SK-N-SH (cell line): ENCODE data around the gene EPYC. TPM values are rescaled to one million over a fixed set of nuclear protein-coding genes. Genes with fewer than 3 reads are reported as not detected.

ENCODE experiments used
- CTCF ChIA-PET: fragments of 300-600, 350-600 bp; formaldehyde crosslinking; extraction: SDS; loops from one replicate; lab custom pipeline; 2021; lab: Yijun Ruan, JAX
- POLR2A ChIA-PET: fragments of 350-600 bp; sonication (Branson Sonifier 250); formaldehyde crosslinking; extraction: SDS; loops from one replicate; lab custom pipeline; 2020; ENCODE audit warnings: antibody characterized with exemption, inconsistent platforms; lab: Yijun Ruan, JAX
- DNase-seq: peaks from one replicate; pipeline ENCODE4 v3.0.0; 2012
- H2AFZ ChIP-seq: fragments of 200-600 bp; sonication (generic); 2 replicates; pipeline ENCODE4 v1.8.1; 2016; ENCODE audit warnings: antibody characterized with exemption, mild to moderate bottlenecking, low read depth
- H3F3A ChIP-seq: fragments of 200-600 bp; sonication (generic); replicated peaks from 2 replicates; pipeline ENCODE3; 2016; ENCODE audit warnings: antibody characterized with exemption, mild to moderate bottlenecking; ENCODE audit not compliant: insufficient read depth
- H3K27ac ChIP-seq, 2 experiments: fragments of 200-500 bp in 1 of 2; fragments of 200-600 bp in 1 of 2; sonication (Bioruptor generic) in 1 of 2; sonication (generic), shearing (Covaris generic) in 1 of 2; 2 replicates each; pipeline versions ENCODE4 v1.5.1 to v1.6.1; 2014 to 2016; ENCODE audit warnings: low read depth in 2 of 2, inconsistent platforms in 1 of 2, low read length in 1 of 2, mild to moderate bottlenecking in 1 of 2, mixed read lengths in 1 of 2
- H3K27me3 ChIP-seq: fragments of 200-600 bp; sonication (generic), shearing (Covaris generic); 2 replicates; pipeline ENCODE4 v1.6.1; 2016; ENCODE audit warnings: mixed run types; ENCODE audit not compliant: insufficient read depth
- H3K36me3 ChIP-seq, 2 experiments: fragments of 200-500 bp in 1 of 2; fragments of 200-600 bp in 1 of 2; sonication (Bioruptor generic) in 1 of 2; sonication (generic) in 1 of 2; replicated peaks in 1 of 2; 2 replicates each; pipeline versions ENCODE3 to v1.5.1; 2014 to 2016; ENCODE audit warnings: low read length in 1 of 2, mild to moderate bottlenecking in 1 of 2; ENCODE audit not compliant: insufficient read depth in 2 of 2, control insufficient read depth in 1 of 2
- H3K4me1 ChIP-seq, 2 experiments: fragments of 200-500 bp in 1 of 2; fragments of 200-600 bp in 1 of 2; sonication (Bioruptor generic) in 1 of 2; sonication (generic), shearing (Covaris generic) in 1 of 2; 2 replicates each; pipeline versions ENCODE4 v1.5.1 to v1.6.1; 2014 to 2016; ENCODE audit warnings: low read depth in 1 of 2, low read length in 1 of 2, mixed run types in 1 of 2; ENCODE audit not compliant: insufficient read depth in 2 of 2, control insufficient read depth in 1 of 2
- H3K4me2 ChIP-seq: fragments of 200-600 bp; sonication (generic), shearing (Covaris generic); 2 replicates; pipeline ENCODE4 v1.6.1; 2017; ENCODE audit warnings: mixed run types
- H3K4me3 ChIP-seq, 2 experiments: fragments of 200-500 bp in 1 of 2; fragments of 200-600 bp in 1 of 2; sonication (Bioruptor generic) in 1 of 2; sonication (generic), shearing (Covaris generic) in 1 of 2; 2 replicates each; pipeline versions ENCODE4 v1.5.1 to v1.8.1; 2014 to 2016; ENCODE audit warnings: low read depth in 2 of 2, inconsistent platforms in 1 of 2, low read length in 1 of 2, mild to moderate bottlenecking in 1 of 2, mixed read lengths in 1 of 2, moderate library complexity in 1 of 2
- H3K79me2 ChIP-seq: fragments of 200-600 bp; sonication (generic); 2 replicates; pipeline ENCODE4 v1.8.1; 2017; ENCODE audit warnings: mild to moderate bottlenecking; ENCODE audit not compliant: insufficient read depth
- H3K9ac ChIP-seq: fragments of 200-600 bp; sonication (generic); 2 replicates; pipeline ENCODE4 v1.6.1; 2017; ENCODE audit warnings: mixed run types
- H3K9me2 ChIP-seq: fragments of 200-600 bp; sonication (generic); 2 replicates; pipeline ENCODE4 v1.6.1; 2017; ENCODE audit warnings: mixed run types
- H3K9me3 ChIP-seq: fragments of 200-600 bp; sonication (generic); 2 replicates; pipeline ENCODE4 v1.6.1; 2017; ENCODE audit warnings: mixed run types, mild to moderate bottlenecking, moderate library complexity
- H4K20me1 ChIP-seq: fragments of 200-600 bp; sonication (generic); 2 replicates; pipeline ENCODE4 v1.6.1; 2017; ENCODE audit warnings: mild to moderate bottlenecking, mixed run types; ENCODE audit not compliant: insufficient read depth
- CHD2 ChIP-seq: fragments of 150-350 bp; IDR thresholded peaks from 2 replicates; pipeline ENCODE4 v1.6.1; 2018; ENCODE audit warnings: low read length; ENCODE audit not compliant: partially characterized antibody
- EZH2phosphoT487 ChIP-seq: fragments of 200-600 bp; sonication (generic); IDR thresholded peaks from 2 replicates; pipeline ENCODE4 v1.6.1; 2017; ENCODE audit warnings: low read depth, mixed run types, mild to moderate bottlenecking, antibody characterized with exemption, moderate library complexity, borderline replicate concordance
- FOSL2 ChIP-seq: IDR thresholded peaks from 2 replicates; pipeline ENCODE4 v1.4.0; 2012; ENCODE audit warnings: low read depth, mild to moderate bottlenecking, moderate library complexity, borderline replicate concordance
- FOXJ3 ChIP-seq: sonication (generic); formaldehyde crosslinking; IDR thresholded peaks from 2 replicates; pipeline ENCODE4 v1.5.1; 2020; ENCODE audit warnings: mild to moderate bottlenecking, missing genetic modification reagents
- FOXM1 ChIP-seq: IDR thresholded peaks from 2 replicates; pipeline ENCODE4 v1.4.0; 2012; ENCODE audit warnings: low read depth, mild to moderate bottlenecking
- GABPA ChIP-seq: IDR thresholded peaks from 2 replicates; pipeline ENCODE4 v1.4.0; 2012; ENCODE audit warnings: low read depth, mild to moderate bottlenecking
- GATA2 ChIP-seq: sonication (generic); formaldehyde crosslinking; IDR thresholded peaks from 2 replicates; pipeline ENCODE4 v1.5.0; 2020; ENCODE audit warnings: mild to moderate bottlenecking, missing genetic modification reagents
- JUND ChIP-seq: IDR thresholded peaks from 2 replicates; pipeline ENCODE4 v1.4.0; 2012
- NFIC ChIP-seq: IDR thresholded peaks from 2 replicates; pipeline ENCODE4 v1.4.0; 2012; ENCODE audit warnings: borderline replicate concordance
- PBX3 ChIP-seq: IDR thresholded peaks from 2 replicates; pipeline ENCODE4; 2012
- RCOR1 ChIP-seq: fragments of 150-350 bp; IDR thresholded peaks from 2 replicates; pipeline ENCODE4 v1.6.1; 2017; ENCODE audit warnings: antibody characterized with exemption, low read length
- REST ChIP-seq: IDR thresholded peaks from 2 replicates; pipeline ENCODE4 v1.6.1; 2012; ENCODE audit warnings: mild to moderate bottlenecking, low read depth, low read length, moderate library complexity
- RXRA ChIP-seq: IDR thresholded peaks from 2 replicates; pipeline ENCODE4 v1.4.0; 2012; ENCODE audit warnings: low read depth, mild to moderate bottlenecking, borderline replicate concordance
- TCF12 ChIP-seq: IDR thresholded peaks from 2 replicates; pipeline ENCODE4 v1.4.0; 2012
- TEAD4 ChIP-seq: IDR thresholded peaks from 2 replicates; pipeline ENCODE4 v1.4.0; 2012; ENCODE audit warnings: mild to moderate bottlenecking, borderline replicate concordance; ENCODE audit not compliant: insufficient read depth
- WGBS: methylation state at CpG from one replicate; pipeline ENCODE4 v1.1.6; 2017; ENCODE audit warnings: low lambda C conversion rate; 5-methylcytosine and 5-hydroxymethylcytosine counted together
- polyA plus RNA-seq, 3 experiments: library from polyadenylated mRNA; depleted of rRNA; stranded (reverse); fragments of >200 nt; gene quantifications; 2 replicates each; pipeline ENCODE4 v1.2.3, GENCODE V29; 2012
- TF ChIP-seq, protein P1 (sequence below): IDR thresholded peaks from 2 replicates; pipeline ENCODE4 v1.4.0; 2012; ENCODE audit warnings: low read depth
- TF ChIP-seq, protein P2 (sequence below): IDR thresholded peaks from 2 replicates; pipeline ENCODE4 v1.4.0; 2012; ENCODE audit warnings: low read depth, borderline replicate concordance
- TF ChIP-seq, protein P3 (sequence below): IDR thresholded peaks from 2 replicates; pipeline ENCODE4 v1.4.0; 2012; ENCODE audit warnings: low read depth, borderline replicate concordance
- TF ChIP-seq, protein P4 (sequence below): fragments of 200-600 bp; sonication (generic); IDR thresholded peaks from 2 replicates; pipeline ENCODE4 v1.6.1; 2017; ENCODE audit warnings: antibody characterized with exemption, mild to moderate bottlenecking, moderate library complexity

The EPYC gene
- polyA plus RNA-seq, 1 of the 3 experiments (the other 2 are of a cell fraction), result not detected

GRCh38 chr12:91001306-91001705, 3.5 kb downstream of the EPYC start:
- no peak overlapping the region for H3K4me3 ChIP-seq
- no peaks in the 10 kb centered on the region for H4K20me1 ChIP-seq
- no peak for DNase-seq
- 39% methylated on average over 1 of the region's 1 CpG for WGBS
- H3K9me3 ChIP-seq, result no peaks in the 10 kb centered on the region
- TF ChIP-seq FOXM1, result no peak
- peak; percentile 37; the same call in 1 of the 2 replicates for TF ChIP-seq PBX3
- peak; percentile 20; the same call in 1 of the 2 replicates for TF ChIP-seq TCF12
- CTCF ChIA-PET, result no interaction called here
- no peaks in the 10 kb centered on the region; a peak in 1 of 4 replicates for H3K4me1 ChIP-seq
- H3K9me2 ChIP-seq, result no peaks in the 10 kb centered on the region
- no peak overlapping the region for H3K4me2 ChIP-seq
- H3F3A ChIP-seq, result no peaks in the 10 kb centered on the region
- no peaks in the 10 kb centered on the region for H3K79me2 ChIP-seq
- no peaks in the 10 kb centered on the region for H3K36me3 ChIP-seq
- H3K27me3 ChIP-seq, result no peaks in the 10 kb centered on the region
- no peak overlapping the region; a peak in 1 of 4 replicates for H3K27ac ChIP-seq
- POLR2A ChIA-PET, result no interaction called here
- no peak overlapping the region for H3K9ac ChIP-seq
- no peak overlapping the region for H2AFZ ChIP-seq

DNA sequence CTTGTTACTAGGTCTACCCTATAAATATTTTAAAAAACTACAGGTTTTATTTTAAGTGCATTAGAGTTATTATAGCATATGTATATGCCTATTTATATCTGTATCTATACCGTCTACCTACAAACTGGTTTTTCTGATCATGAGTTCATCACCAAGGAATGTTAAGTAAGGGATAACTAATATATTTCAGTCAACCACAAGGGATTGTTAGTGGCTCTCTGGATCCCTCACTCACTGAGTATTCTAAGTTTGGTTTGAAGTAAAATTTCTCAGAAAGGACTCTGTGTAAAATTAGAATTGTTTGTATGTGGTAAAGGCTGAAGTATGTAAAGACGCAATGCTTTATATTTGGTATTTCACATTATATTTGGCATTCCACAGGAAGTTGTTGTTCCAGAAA, 4.8 kb downstream of the EPYC start:
- Histone ChIP-seq H4K20me1 (no peaks in the 10 kb centered on the region), H3K4me1 (no peaks in the 10 kb centered on the region; a peak in 1 of 4 replicates), H3K27ac (no peak overlapping the region), H3F3A (no peaks in the 10 kb centered on the region), H3K9ac (no peak overlapping the region), H3K4me2 (no peak overlapping the region), H3K9me2 (no peaks in the 10 kb centered on the region), H3K4me3 (no peak overlapping the region), H3K36me3 (no peaks in the 10 kb centered on the region), H3K27me3 (no peaks in the 10 kb centered on the region), H3K9me3 (no peaks in the 10 kb centered on the region), H2AFZ (no peak overlapping the region), H3K79me2 (no peaks in the 10 kb centered on the region)
- no peak for TF ChIP-seq RCOR1
- TF ChIP-seq TCF12, result no peak
- no peak for TF ChIP-seq REST
- TF ChIP-seq, protein P1, sequence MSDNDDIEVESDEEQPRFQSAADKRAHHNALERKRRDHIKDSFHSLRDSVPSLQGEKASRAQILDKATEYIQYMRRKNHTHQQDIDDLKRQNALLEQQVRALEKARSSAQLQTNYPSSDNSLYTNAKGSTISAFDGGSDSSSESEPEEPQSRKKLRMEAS, result no peak
- TF ChIP-seq FOXJ3 (CRISPR knock-in tag), result no peak
- no peak for TF ChIP-seq GABPA
- TF ChIP-seq, protein P2, sequence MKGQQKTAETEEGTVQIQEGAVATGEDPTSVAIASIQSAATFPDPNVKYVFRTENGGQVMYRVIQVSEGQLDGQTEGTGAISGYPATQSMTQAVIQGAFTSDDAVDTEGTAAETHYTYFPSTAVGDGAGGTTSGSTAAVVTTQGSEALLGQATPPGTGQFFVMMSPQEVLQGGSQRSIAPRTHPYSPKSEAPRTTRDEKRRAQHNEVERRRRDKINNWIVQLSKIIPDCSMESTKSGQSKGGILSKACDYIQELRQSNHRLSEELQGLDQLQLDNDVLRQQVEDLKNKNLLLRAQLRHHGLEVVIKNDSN, result no peak
- TF ChIP-seq NFIC, result no peak
- TF ChIP-seq, protein P3, sequence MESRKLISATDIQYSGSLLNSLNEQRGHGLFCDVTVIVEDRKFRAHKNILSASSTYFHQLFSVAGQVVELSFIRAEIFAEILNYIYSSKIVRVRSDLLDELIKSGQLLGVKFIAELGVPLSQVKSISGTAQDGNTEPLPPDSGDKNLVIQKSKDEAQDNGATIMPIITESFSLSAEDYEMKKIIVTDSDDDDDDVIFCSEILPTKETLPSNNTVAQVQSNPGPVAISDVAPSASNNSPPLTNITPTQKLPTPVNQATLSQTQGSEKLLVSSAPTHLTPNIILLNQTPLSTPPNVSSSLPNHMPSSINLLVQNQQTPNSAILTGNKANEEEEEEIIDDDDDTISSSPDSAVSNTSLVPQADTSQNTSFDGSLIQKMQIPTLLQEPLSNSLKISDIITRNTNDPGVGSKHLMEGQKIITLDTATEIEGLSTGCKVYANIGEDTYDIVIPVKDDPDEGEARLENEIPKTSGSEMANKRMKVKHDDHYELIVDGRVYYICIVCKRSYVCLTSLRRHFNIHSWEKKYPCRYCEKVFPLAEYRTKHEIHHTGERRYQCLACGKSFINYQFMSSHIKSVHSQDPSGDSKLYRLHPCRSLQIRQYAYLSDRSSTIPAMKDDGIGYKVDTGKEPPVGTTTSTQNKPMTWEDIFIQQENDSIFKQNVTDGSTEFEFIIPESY, result no peak
- TF ChIP-seq EZH2phosphoT487, result no peak
- no peak for TF ChIP-seq TEAD4
- TF ChIP-seq, protein P4, sequence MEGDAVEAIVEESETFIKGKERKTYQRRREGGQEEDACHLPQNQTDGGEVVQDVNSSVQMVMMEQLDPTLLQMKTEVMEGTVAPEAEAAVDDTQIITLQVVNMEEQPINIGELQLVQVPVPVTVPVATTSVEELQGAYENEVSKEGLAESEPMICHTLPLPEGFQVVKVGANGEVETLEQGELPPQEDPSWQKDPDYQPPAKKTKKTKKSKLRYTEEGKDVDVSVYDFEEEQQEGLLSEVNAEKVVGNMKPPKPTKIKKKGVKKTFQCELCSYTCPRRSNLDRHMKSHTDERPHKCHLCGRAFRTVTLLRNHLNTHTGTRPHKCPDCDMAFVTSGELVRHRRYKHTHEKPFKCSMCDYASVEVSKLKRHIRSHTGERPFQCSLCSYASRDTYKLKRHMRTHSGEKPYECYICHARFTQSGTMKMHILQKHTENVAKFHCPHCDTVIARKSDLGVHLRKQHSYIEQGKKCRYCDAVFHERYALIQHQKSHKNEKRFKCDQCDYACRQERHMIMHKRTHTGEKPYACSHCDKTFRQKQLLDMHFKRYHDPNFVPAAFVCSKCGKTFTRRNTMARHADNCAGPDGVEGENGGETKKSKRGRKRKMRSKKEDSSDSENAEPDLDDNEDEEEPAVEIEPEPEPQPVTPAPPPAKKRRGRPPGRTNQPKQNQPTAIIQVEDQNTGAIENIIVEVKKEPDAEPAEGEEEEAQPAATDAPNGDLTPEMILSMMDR, result no peak
- TF ChIP-seq JUND, result no peak
- no peak for TF ChIP-seq GATA2 (CRISPR knock-in tag)
- TF ChIP-seq CHD2, result no peak
- TF ChIP-seq FOSL2, result no peak
- TF ChIP-seq FOXM1, result no peak
- no peak for TF ChIP-seq RXRA
- 53% methylated on average over 2 of the region's 2 CpGs for WGBS
- ChIA-PET POLR2A (no interaction called here), CTCF (no interaction called here)
- no peak for DNase-seq
